HepG2 (cell line): ENCODE data around the gene NTN4. TPM values are rescaled to one million over a fixed set of nuclear protein-coding genes. Genes with fewer than 3 reads are reported as not detected.
A peak's percentile ranks its signal among the peaks of the same experiment; 100 is the strongest.

Source experiments
- BRCA1 ChIP-seq: sonication (generic); formaldehyde crosslinking; IDR thresholded peaks from 2 replicates; pipeline ENCODE4 v1.4.0; 2020; ENCODE audit warnings: missing genetic modification reagents
- DPF2 ChIP-seq: sonication (generic); formaldehyde crosslinking; IDR thresholded peaks from 2 replicates; pipeline ENCODE4 v1.4.0; 2020; ENCODE audit warnings: mild to moderate bottlenecking, low read depth, missing genetic modification reagents, borderline replicate concordance
- FOSL2 ChIP-seq: sonication (generic); formaldehyde crosslinking; IDR thresholded peaks from 2 replicates; pipeline ENCODE4 v1.4.0; 2020; ENCODE audit warnings: missing genetic modification reagents
- FOXA3 ChIP-seq: IDR thresholded peaks from 2 replicates; pipeline ENCODE4 v1.6.1; 2016; ENCODE audit warnings: missing genetic modification reagents, missing compliant biosample characterization
- HMGA1 ChIP-seq: sonication (generic); formaldehyde crosslinking; conservative IDR thresholded peaks from 2 replicates; pipeline ENCODE4 v1.4.0; 2020; ENCODE audit warnings: missing genetic modification reagents
- HNF4A ChIP-seq: sonication (generic); formaldehyde crosslinking; IDR thresholded peaks from 2 replicates; pipeline ENCODE4 v1.4.0; 2020; ENCODE audit warnings: missing genetic modification reagents
- JDP2 ChIP-seq: sonication (generic); formaldehyde crosslinking; IDR thresholded peaks from 2 replicates; pipeline ENCODE4 v1.8.1; 2022; ENCODE audit warnings: missing genetic modification reagents, borderline replicate concordance
- MBNL3 ChIP-seq: fragments of 250-450 bp; sonication (Bioruptor Pico); conservative IDR thresholded peaks from 2 replicates; pipeline ENCODE4 v1.8.0; 2022; ENCODE audit warnings: mild to moderate bottlenecking, inconsistent platforms
- MXI1 ChIP-seq: IDR thresholded peaks from 3 replicates; pipeline ENCODE4 v1.6.1; 2012; ENCODE audit warnings: low read depth, low read length, inconsistent platforms, borderline replicate concordance
- NR2F2 ChIP-seq: IDR thresholded peaks from 2 replicates; pipeline ENCODE4 v1.6.1; 2012; ENCODE audit warnings: low read depth, inconsistent platforms, borderline replicate concordance
- PHB2 ChIP-seq: fragments of 450-650 bp; IDR thresholded peaks from 2 replicates; pipeline ENCODE4 v1.6.1; 2018; ENCODE audit not compliant: partially characterized antibody
- PHF21A ChIP-seq: sonication (generic); formaldehyde crosslinking; IDR thresholded peaks from 2 replicates; pipeline ENCODE4 v1.5.0; 2020; ENCODE audit warnings: mild to moderate bottlenecking, missing genetic modification reagents
- RXRA ChIP-seq: sonication (generic); formaldehyde crosslinking; IDR thresholded peaks from 2 replicates; pipeline ENCODE4 v1.5.1; 2020; ENCODE audit warnings: missing genetic modification reagents
- STAG1 ChIP-seq: sonication (generic); formaldehyde crosslinking; IDR thresholded peaks from 2 replicates; pipeline ENCODE4 v1.4.0; 2020; ENCODE audit warnings: missing genetic modification reagents
- TGIF2 ChIP-seq: IDR thresholded peaks from 2 replicates; pipeline ENCODE4 v1.6.1; 2016; ENCODE audit warnings: control low read depth, missing compliant biosample characterization
- ZNF232 ChIP-seq: sonication (generic); formaldehyde crosslinking; IDR thresholded peaks from 2 replicates; pipeline ENCODE4 v1.4.0; 2020; ENCODE audit warnings: missing genetic modification reagents, borderline replicate concordance
- ZNF264 ChIP-seq: sonication (generic); formaldehyde crosslinking; IDR thresholded peaks from 2 replicates; pipeline ENCODE4 v1.4.0; 2020; ENCODE audit warnings: missing genetic modification reagents
- polyA plus RNA-seq, 8 experiments: library from polyadenylated mRNA; depleted of rRNA in 3 of 8; stranded (reverse) in 7 of 8; unstranded in 1 of 8; fragments of >200 nt; fragmentation: Illumina TruSeq in 4 of 8; extraction: Trizol in 4 of 8; gene quantifications; 2 replicates each; pipeline versions ENCODE4 v1.2.1 to v1.2.3, GENCODE V29; 2011 to 2016; ENCODE audit warnings: low read depth in 4 of 8, missing spikeins in 1 of 8, mixed read lengths in 1 of 8; ENCODE audit not compliant: insufficient read depth in 1 of 8
- total RNA-seq, 5 experiments: library from RNA; depleted of rRNA; stranded (reverse); fragments of >200 nt; fragmentation: Illumina TruSeq; extraction: Trizol; gene quantifications; 2 replicates each; pipeline ENCODE4 v1.2.3, GENCODE V29; 2016; ENCODE audit warnings: low read depth in 1 of 5
- TF ChIP-seq, protein P1 (sequence below): sonication (generic); formaldehyde crosslinking; IDR thresholded peaks from 2 replicates; pipeline ENCODE4 v1.9.0; 2022; ENCODE audit warnings: low read depth, missing genetic modification reagents
- TF ChIP-seq, protein P2 (sequence below): sonication (generic); formaldehyde crosslinking; IDR thresholded peaks from 2 replicates; pipeline ENCODE4 v1.4.0; 2020; ENCODE audit warnings: missing genetic modification reagents
- TF ChIP-seq, protein P3 (sequence below): sonication (generic); formaldehyde crosslinking; conservative IDR thresholded peaks from 2 replicates; pipeline ENCODE4 v1.4.0; 2020; ENCODE audit warnings: mild to moderate bottlenecking, missing genetic modification reagents, moderate library complexity

Gene NTN4
- total and polyA plus RNA-seq, 2 of the 13 experiments (the other 11 are each of a cell fraction or from before 2014, with no cell fraction given), result 7.8 to 11.5 TPM

DNA sequence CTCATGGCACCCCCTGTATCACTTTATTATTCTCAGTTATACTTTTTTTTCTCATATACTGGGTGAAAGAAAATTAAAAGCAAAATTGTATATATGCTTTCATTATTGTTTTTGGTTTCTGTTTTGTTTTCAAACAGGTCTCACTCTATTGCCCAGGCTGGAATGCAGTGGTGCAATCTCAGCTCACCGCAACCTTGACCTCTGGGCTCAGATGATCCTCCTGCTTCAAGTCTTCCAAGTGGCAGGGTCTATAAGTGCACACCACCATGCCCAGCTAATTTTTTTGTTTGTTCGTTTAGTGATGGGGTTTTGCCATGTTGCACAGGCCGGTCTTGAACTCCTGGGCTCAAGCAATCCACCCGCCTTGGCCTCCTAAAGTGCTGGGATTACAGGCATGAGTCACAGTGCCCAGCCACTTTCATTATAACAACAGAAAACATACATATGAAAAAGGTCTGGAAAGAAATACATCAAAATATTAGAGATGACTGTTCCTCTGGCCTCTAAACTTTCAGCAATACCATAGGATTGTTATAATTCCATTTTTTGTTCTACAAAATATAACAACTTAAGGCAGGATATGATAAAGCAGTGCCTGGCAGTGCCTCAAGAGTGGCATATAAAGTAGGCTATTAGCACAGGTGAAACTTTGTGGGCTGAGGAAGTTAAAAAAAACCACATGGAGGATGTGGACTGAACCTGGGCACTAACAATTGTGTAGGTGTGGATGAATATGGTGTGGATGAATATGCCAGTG is 5.8 kb upstream of the NTN4 start (continued):
- TF ChIP-seq, protein P1, sequence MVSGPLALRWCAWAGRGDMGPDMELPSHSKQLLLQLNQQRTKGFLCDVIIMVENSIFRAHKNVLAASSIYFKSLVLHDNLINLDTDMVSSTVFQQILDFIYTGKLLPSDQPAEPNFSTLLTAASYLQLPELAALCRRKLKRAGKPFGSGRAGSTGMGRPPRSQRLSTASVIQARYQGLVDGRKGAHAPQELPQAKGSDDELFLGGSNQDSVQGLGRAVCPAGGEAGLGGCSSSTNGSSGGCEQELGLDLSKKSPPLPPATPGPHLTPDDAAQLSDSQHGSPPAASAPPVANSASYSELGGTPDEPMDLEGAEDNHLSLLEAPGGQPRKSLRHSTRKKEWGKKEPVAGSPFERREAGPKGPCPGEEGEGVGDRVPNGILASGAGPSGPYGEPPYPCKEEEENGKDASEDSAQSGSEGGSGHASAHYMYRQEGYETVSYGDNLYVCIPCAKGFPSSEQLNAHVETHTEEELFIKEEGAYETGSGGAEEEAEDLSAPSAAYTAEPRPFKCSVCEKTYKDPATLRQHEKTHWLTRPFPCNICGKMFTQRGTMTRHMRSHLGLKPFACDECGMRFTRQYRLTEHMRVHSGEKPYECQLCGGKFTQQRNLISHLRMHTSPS, result 0 out of 2 replicates have a peak, but pooled peaks have one; percentile 28
- peak; percentile 61; the same call in 1 of the 2 replicates for TF ChIP-seq PHF21A (CRISPR knock-in tag)
- TF ChIP-seq, protein P2, sequence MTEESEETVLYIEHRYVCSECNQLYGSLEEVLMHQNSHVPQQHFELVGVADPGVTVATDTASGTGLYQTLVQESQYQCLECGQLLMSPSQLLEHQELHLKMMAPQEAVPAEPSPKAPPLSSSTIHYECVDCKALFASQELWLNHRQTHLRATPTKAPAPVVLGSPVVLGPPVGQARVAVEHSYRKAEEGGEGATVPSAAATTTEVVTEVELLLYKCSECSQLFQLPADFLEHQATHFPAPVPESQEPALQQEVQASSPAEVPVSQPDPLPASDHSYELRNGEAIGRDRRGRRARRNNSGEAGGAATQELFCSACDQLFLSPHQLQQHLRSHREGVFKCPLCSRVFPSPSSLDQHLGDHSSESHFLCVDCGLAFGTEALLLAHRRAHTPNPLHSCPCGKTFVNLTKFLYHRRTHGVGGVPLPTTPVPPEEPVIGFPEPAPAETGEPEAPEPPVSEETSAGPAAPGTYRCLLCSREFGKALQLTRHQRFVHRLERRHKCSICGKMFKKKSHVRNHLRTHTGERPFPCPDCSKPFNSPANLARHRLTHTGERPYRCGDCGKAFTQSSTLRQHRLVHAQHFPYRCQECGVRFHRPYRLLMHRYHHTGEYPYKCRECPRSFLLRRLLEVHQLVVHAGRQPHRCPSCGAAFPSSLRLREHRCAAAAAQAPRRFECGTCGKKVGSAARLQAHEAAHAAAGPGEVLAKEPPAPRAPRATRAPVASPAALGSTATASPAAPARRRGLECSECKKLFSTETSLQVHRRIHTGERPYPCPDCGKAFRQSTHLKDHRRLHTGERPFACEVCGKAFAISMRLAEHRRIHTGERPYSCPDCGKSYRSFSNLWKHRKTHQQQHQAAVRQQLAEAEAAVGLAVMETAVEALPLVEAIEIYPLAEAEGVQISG (CRISPR knock-in tag), result peak; percentile 47; the same call in 1 of the 2 replicates
- TF ChIP-seq BRCA1, result no peak
- peak; percentile 74 for TF ChIP-seq FOSL2 (CRISPR knock-in tag)
- TF ChIP-seq PHB2, result no peak
- TF ChIP-seq HMGA1 (CRISPR knock-in tag), result no peak
- peak; percentile 57; the same call in 1 of the 2 replicates for TF ChIP-seq ZNF232 (CRISPR knock-in tag)
- TF ChIP-seq STAG1, result 0 out of 2 replicates have a peak, but pooled peaks have one; percentile 2
- no peak for TF ChIP-seq JDP2 (CRISPR knock-in tag)
- peak; percentile 87 for TF ChIP-seq HNF4A (CRISPR knock-in tag)
- no peak for TF ChIP-seq MBNL3
- peak; percentile 51; the same call in 1 of the 2 replicates for TF ChIP-seq ZNF264 (CRISPR knock-in tag)
- TF ChIP-seq FOXA3 (CRISPR knock-in tag), result peak; percentile 49; the same call in 1 of the 2 replicates
- peak; percentile 83 for TF ChIP-seq NR2F2
- peak; percentile 69; the same call in 1 of the 2 replicates for TF ChIP-seq RXRA (CRISPR knock-in tag)
- peak; percentile 22; the same call in 1 of the 2 replicates for TF ChIP-seq DPF2
- TF ChIP-seq, protein P3, sequence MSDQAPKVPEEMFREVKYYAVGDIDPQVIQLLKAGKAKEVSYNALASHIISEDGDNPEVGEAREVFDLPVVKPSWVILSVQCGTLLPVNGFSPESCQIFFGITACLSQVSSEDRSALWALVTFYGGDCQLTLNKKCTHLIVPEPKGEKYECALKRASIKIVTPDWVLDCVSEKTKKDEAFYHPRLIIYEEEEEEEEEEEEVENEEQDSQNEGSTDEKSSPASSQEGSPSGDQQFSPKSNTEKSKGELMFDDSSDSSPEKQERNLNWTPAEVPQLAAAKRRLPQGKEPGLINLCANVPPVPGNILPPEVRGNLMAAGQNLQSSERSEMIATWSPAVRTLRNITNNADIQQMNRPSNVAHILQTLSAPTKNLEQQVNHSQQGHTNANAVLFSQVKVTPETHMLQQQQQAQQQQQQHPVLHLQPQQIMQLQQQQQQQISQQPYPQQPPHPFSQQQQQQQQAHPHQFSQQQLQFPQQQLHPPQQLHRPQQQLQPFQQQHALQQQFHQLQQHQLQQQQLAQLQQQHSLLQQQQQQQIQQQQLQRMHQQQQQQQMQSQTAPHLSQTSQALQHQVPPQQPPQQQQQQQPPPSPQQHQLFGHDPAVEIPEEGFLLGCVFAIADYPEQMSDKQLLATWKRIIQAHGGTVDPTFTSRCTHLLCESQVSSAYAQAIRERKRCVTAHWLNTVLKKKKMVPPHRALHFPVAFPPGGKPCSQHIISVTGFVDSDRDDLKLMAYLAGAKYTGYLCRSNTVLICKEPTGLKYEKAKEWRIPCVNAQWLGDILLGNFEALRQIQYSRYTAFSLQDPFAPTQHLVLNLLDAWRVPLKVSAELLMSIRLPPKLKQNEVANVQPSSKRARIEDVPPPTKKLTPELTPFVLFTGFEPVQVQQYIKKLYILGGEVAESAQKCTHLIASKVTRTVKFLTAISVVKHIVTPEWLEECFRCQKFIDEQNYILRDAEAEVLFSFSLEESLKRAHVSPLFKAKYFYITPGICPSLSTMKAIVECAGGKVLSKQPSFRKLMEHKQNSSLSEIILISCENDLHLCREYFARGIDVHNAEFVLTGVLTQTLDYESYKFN (CRISPR knock-in tag), result peak; percentile 57
- TF ChIP-seq TGIF2, result 0 out of 2 replicates have a peak, but pooled peaks have one; percentile 25
- TF ChIP-seq MXI1, result no peak
